Measurements from ENCODE around the gene CELA3B.
"Not testable (repeated sequence)": the region's sequence is repeated elsewhere in the genome, so short reads cannot be mapped to it uniquely, and the experiment has no call there.

CELA3B gene

GRCh38 chr1:21982122-21982521 is 5.3 kb downstream of the CELA3B start:
- not testable (repeated sequence) for DNase-seq (ENCODE audit: low read depth); H3K4me3 ChIP-seq (ENCODE audit: low read depth, low read length)

- not testable (repeated sequence) for DNase-seq (ENCODE audit: low read depth); H3K4me3 ChIP-seq (ENCODE audit: low read depth, low read length)
Observed at GRCh38 chr1:21983539-21983938, 6.7 kb downstream of the CELA3B start.

- H3K4me3 ChIP-seq (ENCODE audit: low read depth, low read length); DNase-seq (ENCODE audit: low read depth): not testable (repeated sequence)
Observed at GRCh38 chr1:21985893-21986292, 9.1 kb downstream of the CELA3B start.

- H3K4me3 ChIP-seq (ENCODE audit: low read depth, low read length); DNase-seq (ENCODE audit: low read depth): not testable (repeated sequence)
Observed at GRCh38 chr1:21986386-21986785, 9.6 kb downstream of the CELA3B start.

GRCh38 chr1:21989672-21990393 is 13.0 kb downstream of the CELA3B start:
- H3K4me3 ChIP-seq (ENCODE audit: low read depth, low read length); DNase-seq (ENCODE audit: low read depth): not testable (repeated sequence)

DNA sequence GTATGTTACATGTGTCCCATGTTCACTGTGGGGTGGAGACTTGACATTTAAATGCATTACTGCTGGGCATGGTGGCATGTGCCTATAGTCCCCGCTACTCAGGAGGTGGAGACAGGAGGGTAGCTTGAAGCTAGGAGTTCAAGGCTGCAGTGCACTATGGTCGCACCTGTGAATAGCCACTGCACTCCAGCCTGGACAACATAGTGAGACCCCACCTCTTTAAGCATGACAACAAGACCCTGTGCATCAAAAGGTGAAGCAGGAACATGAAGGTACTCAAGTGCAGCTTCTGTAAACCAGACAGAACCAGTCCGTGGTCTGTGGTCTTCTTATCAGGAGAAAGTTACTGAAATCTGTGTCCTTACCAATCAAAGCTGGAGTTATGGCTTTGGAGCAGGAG is 15.4 kb downstream of the CELA3B start:
- DNase-seq (ENCODE audit: low read depth); H3K4me3 ChIP-seq (ENCODE audit: low read depth, low read length): not testable (repeated sequence)

- DNase-seq (ENCODE audit: low read depth); H3K4me3 ChIP-seq (ENCODE audit: low read depth, low read length): not testable (repeated sequence)
Observed at GRCh38 chr1:21994716-21995115, 17.9 kb downstream of the CELA3B start.

- not testable (repeated sequence) for DNase-seq (ENCODE audit: low read depth); H3K4me3 ChIP-seq (ENCODE audit: low read depth, low read length)
Observed at GRCh38 chr1:21996663-21996970, 19.8 kb downstream of the CELA3B start.

GRCh38 chr1:21997891-21998623 is 21.2 kb downstream of the CELA3B start:
- not testable (repeated sequence) for H3K4me3 ChIP-seq (ENCODE audit: low read depth, low read length)
- peak; percentile 37 for DNase-seq (ENCODE audit: low read depth)

DNA sequence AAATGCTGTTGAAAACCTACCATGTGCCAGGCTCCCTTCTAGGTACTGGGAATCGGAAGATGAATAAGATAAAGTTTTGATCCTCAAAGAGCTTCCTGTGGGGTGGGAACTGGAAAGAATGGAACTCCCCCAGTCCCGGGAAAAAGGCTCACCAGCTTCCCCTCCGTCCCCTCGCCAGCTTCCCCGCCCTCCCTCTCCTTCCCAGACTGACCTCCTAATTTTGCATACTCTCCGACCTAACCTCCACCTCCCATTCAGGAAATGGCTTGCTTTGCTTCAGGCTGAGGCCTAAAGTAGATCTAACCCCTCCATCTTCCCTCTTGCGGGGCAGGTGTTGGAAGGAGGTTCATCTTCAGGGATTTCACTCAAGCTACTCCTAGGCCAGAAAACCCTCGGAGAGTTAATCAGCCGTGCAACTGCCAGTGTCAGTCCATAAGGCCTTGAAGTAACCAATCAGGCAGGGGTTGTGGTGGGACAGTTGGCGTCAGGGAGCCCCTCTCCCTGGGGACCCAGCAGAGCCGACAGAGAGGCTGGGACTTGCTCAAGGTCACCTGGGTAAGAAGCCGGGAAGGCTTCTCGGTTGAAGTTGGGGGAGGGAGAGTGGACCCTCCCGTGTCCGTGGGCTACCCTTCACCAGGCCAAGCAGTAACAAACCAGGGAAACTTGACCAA is 21.9 kb downstream of the CELA3B start:
- DNase-seq (ENCODE audit: low read depth), result peak; percentile 53
- H3K4me3 ChIP-seq (ENCODE audit: low read depth, low read length), result not testable (repeated sequence)

- not testable (repeated sequence) for H3K4me3 ChIP-seq (ENCODE audit: low read depth, low read length); DNase-seq (ENCODE audit: low read depth)
Observed at GRCh38 chr1:21999645-22000044, 22.8 kb downstream of the CELA3B start.

DNA sequence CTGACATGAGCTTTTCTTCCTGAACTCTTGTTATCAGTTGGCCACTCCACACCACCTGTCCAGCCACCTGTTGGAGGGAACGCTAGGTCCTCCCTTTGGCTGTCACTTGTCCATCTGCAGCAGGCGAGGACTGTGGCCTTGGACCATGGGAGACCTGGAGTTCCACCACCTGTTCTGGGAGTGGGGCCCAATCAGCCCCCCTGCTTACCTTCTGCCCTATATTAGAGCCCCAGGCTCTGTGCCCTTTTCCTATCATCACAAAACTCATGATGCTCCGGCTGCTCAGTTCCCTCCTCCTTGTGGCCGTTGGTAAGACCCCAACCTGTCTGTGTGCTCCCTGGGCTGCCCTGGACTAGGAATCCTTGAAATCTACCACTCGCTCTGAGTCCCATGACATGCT is 24.6 kb downstream of the CELA3B start, which contains the start of gene CELA3A:
CELA3A (plus strand) TSS at position 249 of the 400 bp plus-strand sequence; CDS start at position 267, 18 bp downstream.
- DNase-seq (ENCODE audit: low read depth), result no peak
- TF ChIP-seq, protein P1, sequence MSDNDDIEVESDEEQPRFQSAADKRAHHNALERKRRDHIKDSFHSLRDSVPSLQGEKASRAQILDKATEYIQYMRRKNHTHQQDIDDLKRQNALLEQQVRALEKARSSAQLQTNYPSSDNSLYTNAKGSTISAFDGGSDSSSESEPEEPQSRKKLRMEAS (IDR thresholded peaks at IDR 0.05; ENCODE audit: low read depth, low read length), result no peak
- TF ChIP-seq, protein P2, sequence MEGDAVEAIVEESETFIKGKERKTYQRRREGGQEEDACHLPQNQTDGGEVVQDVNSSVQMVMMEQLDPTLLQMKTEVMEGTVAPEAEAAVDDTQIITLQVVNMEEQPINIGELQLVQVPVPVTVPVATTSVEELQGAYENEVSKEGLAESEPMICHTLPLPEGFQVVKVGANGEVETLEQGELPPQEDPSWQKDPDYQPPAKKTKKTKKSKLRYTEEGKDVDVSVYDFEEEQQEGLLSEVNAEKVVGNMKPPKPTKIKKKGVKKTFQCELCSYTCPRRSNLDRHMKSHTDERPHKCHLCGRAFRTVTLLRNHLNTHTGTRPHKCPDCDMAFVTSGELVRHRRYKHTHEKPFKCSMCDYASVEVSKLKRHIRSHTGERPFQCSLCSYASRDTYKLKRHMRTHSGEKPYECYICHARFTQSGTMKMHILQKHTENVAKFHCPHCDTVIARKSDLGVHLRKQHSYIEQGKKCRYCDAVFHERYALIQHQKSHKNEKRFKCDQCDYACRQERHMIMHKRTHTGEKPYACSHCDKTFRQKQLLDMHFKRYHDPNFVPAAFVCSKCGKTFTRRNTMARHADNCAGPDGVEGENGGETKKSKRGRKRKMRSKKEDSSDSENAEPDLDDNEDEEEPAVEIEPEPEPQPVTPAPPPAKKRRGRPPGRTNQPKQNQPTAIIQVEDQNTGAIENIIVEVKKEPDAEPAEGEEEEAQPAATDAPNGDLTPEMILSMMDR (IDR thresholded peaks at IDR 0.05; ENCODE audit: low read depth, low read length), result no peak
- TF ChIP-seq MYC (IDR thresholded peaks at IDR 0.05; ENCODE audit: low read depth, low read length), result no peak
- no peak for TF ChIP-seq POLR2A (IDR thresholded peaks at IDR 0.05; ENCODE audit: extremely low read depth, insufficient read length)
- no peak within 1 kb of the TSS for H3K4me3 ChIP-seq (ENCODE audit: low read depth, low read length)

DNA sequence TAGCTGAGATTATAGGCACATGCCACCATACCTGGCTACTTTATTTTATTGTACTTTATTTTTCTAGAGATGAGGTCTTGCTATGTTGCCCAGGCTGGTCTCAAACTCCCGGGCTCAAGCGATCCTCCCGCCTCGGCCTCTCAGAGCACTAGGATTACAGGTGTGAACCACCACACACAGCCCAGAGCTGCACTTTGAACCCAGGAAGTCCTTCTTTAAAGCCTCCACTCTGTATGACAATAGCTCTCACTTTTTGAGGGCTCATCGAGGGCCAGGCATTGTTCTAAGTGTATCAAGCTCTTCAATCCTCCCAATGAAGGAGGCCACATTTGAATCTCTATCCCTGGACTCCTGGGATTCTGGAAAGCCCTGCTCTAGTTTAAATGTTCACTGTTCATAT is 25.6 kb downstream of the CELA3B start:
- not testable (repeated sequence) for DNase-seq (ENCODE audit: low read depth); H3K4me3 ChIP-seq (ENCODE audit: low read depth, low read length)

- not testable (repeated sequence) for H3K4me3 ChIP-seq (ENCODE audit: low read depth, low read length); DNase-seq (ENCODE audit: low read depth)
Observed at GRCh38 chr1:22002875-22003274, 26.1 kb downstream of the CELA3B start.

- DNase-seq (ENCODE audit: low read depth); H3K4me3 ChIP-seq (ENCODE audit: low read depth, low read length): not testable (repeated sequence)
Observed at GRCh38 chr1:22003959-22004358, 27.1 kb downstream of the CELA3B start.
